Kidney (tissue), 14 donors: Measurements from ENCODE around the gene VPS35L. TPM values are rescaled to one million over a fixed set of nuclear protein-coding genes. Genes with fewer than 3 reads are reported as not detected.
A peak's percentile ranks its signal among the peaks of the same experiment; 100 is the strongest.

Experiments used
- DNase-seq, 5 donors: peaks; one replicate each; pipeline ENCODE4 v3.0.0-alpha.2; 2013 to 2020
- FAIRE-seq: peaks from 2 replicates; lab custom pipeline; 2012; peaks lifted over from hg19 to GRCh38; lab: Jason Lieb, UNC
- H3K27ac ChIP-seq, 2 donors: one replicate each; pipeline ENCODE4 v1.7.0; 2013; ENCODE audit warnings: low read depth in 2 of 2, low read length in 2 of 2, inconsistent platforms in 1 of 2
- H3K27me3 ChIP-seq: one replicate; pipeline ENCODE4 v1.7.1; 2013; ENCODE audit warnings: low read length, inconsistent platforms; ENCODE audit not compliant: control insufficient read depth, insufficient read depth
- H3K36me3 ChIP-seq, 3 donors: one replicate each; pipeline versions ENCODE4 v1.7.0 to v1.7.1; 2013; ENCODE audit warnings: low read length in 3 of 3, control low read depth in 1 of 3, inconsistent platforms in 1 of 3; ENCODE audit not compliant: insufficient read depth in 3 of 3, control insufficient read depth in 2 of 3
- H3K4me1 ChIP-seq, 3 donors: one replicate each; pipeline versions ENCODE4 v1.7.0 to v1.7.1; 2013; ENCODE audit warnings: low read length in 3 of 3, inconsistent platforms in 1 of 3, low read depth in 1 of 3; ENCODE audit not compliant: control insufficient read depth in 2 of 3, insufficient read depth in 2 of 3
- H3K4me3 ChIP-seq, 3 donors: one replicate each; pipeline versions ENCODE4 v1.7.0 to v1.8.1; 2013; ENCODE audit warnings: low read length in 3 of 3, control low read depth in 1 of 3, inconsistent platforms in 1 of 3
- H3K9ac ChIP-seq, 3 donors: one replicate each; pipeline versions ENCODE4 v1.7.0 to v1.7.1; 2013; ENCODE audit warnings: low read length in 3 of 3, control low read depth in 1 of 3, inconsistent platforms in 1 of 3
- H3K9me3 ChIP-seq, 3 donors: one replicate each; pipeline versions ENCODE4 v1.7.0 to v1.7.1; 2013; ENCODE audit warnings: low read length in 3 of 3, control low read depth in 1 of 3, inconsistent platforms in 1 of 3; ENCODE audit not compliant: control insufficient read depth in 2 of 3, insufficient read depth in 1 of 3
- intact Hi-C: fragments of 100-400 bp; cut with DNase I; formaldehyde crosslinking; loops from one replicate; pipeline ENCODE4 v1.11.1; 2022
- polyA plus RNA-seq: library from polyadenylated mRNA; stranded (reverse); fragments of 350-450 nt; fragmentation: Illumina TruSeq; extraction: RNeasy Lipid Tissue Mini Kit (QIAGEN cat#74804); gene quantifications from one replicate; pipeline ENCODE4 v1.2.3, GENCODE V29; 2014; ENCODE audit warnings: low read depth, low replicate concordance; ENCODE audit not compliant: insufficient read depth
- total RNA-seq: library from RNA; stranded (reverse); fragmentation: NEBNext Ultra II Directional; extraction: Animal tissue kit (Norgen Biotek cat#: 25700); gene quantifications from one replicate; pipeline ENCODE4 v1.2.1, GENCODE V29; 2021
- TF ChIP-seq, protein P1 (sequence below): IDR thresholded peaks from 3 replicates; pipeline ENCODE4 v1.5.1; 2012; ENCODE audit warnings: mild to moderate bottlenecking, moderate library complexity, borderline replicate concordance; ENCODE audit not compliant: insufficient read depth; ENCODE audit errors: extremely low read depth
- donor health status: control.
- donor health status: control.
- donor health status: control.
- donor health status: control.
- donor health status: control.
- donor health status: DM: yes; HTN: yes; CAD: no.
- donor health status: Normal renal cell carcinoma (clear cell type).

The VPS35L gene
- total and polyA plus RNA-seq, 2 donors from 2014 or later = 42.4 to 63.5 TPM

DNA sequence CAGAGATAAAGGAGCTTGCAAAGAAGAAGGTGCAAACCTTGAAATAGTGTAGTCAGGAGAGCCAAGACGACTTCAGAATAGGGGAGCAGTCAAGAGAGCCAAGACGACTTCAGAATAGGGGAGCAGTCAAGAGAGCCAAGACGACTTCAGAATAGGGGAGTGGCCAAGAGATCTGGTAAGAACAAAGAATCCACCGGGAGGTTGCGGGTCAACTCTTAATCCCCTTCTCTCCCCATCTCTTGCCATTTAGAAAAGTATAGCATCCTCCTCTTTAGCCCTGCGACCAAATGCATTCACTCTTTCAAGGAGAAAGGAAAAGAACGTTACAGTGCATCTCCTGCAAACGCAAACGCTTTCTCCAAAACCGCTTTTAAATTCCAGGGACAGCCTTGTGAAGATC, 161.8 kb downstream of the VPS35L start:
- Histone ChIP-seq H3K27me3 (no peaks in the 10 kb centered on the region), H3K27ac (peak overlapping the region; percentile 78 to 86), H3K9ac (peak overlapping the region; percentile 2 to 81 (median 59)), H3K4me3 (peak overlapping the region; percentile 92 to 95 (median 93)), H3K9me3 (no peaks in the 10 kb centered on the region), H3K4me1 (peaks cover 0 to 11% (median 0%) of the 10 kb centered on the region in 3 donors), H3K36me3 (peaks cover 0 to 3% (median 0%) of the 10 kb centered on the region in 3 donors)
- intact Hi-C loops = no loop called here
- peak in 1 of 5 donors; percentile 30 for DNase-seq
- FAIRE-seq = no peak
- TF ChIP-seq, protein P1, sequence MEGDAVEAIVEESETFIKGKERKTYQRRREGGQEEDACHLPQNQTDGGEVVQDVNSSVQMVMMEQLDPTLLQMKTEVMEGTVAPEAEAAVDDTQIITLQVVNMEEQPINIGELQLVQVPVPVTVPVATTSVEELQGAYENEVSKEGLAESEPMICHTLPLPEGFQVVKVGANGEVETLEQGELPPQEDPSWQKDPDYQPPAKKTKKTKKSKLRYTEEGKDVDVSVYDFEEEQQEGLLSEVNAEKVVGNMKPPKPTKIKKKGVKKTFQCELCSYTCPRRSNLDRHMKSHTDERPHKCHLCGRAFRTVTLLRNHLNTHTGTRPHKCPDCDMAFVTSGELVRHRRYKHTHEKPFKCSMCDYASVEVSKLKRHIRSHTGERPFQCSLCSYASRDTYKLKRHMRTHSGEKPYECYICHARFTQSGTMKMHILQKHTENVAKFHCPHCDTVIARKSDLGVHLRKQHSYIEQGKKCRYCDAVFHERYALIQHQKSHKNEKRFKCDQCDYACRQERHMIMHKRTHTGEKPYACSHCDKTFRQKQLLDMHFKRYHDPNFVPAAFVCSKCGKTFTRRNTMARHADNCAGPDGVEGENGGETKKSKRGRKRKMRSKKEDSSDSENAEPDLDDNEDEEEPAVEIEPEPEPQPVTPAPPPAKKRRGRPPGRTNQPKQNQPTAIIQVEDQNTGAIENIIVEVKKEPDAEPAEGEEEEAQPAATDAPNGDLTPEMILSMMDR = no peak

DNA sequence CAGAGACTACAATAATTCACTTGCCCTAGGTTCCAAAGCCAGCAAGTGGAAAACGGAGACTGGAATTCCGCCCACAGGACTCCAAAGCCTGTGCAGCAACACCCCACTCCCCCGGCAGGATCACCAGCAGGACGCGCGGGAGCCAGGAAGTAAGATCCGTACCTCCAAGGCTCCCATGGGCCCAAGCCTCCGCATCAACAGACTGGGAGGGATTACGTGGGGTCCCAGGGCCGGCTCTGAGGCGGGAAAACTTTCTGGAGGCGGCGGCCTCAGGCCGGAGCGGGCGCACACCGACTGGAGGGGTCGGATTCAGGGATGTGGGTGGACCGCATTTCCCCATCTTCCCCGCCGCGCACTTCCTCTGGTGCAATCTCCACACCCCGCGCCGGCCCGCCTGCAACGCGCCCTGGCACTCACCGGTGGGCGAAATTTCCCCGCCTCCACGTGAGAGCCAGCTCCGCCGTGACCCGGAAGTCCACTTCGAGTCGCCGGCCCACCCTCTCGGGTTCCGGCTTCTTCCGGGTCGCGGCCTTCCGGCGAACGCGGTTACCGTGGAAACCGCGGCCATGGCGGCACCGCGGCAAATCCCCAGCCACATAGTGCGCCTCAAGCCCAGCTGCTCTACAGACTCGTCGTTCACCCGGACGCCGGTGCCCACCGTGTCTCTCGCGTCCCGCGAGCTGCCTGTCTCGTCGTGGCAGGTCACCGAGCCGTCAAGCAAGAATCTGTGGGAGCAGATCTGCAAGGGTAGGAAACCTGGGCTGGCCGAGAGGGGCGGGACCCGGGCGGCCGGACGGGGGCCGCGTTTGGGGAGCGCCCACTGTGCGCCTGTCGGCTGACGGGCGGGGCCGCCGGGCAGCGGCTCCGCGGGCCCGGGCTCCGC, 162.5 kb downstream of the VPS35L start, which contains the start of the genes IQCK and KNOP1:
Gene IQCK (plus strand): TSS at position 531 of the 883 bp plus-strand sequence. CDS start 36 bp downstream, at position 567.
Gene KNOP1 (minus strand): TSS at position 487 of the 883 bp plus-strand sequence. CDS start 3,192 bp downstream, outside the sequence.
- DNase-seq (peak; percentile 91 to 97 (median 96)), FAIRE-seq (no peak)
- Histone ChIP-seq H3K27ac (peak within 1 kb of the TSS; percentile 78 to 86), H3K27me3 (no peaks in the 10 kb centered on the region), H3K4me3 (peak within 1 kb of the TSS; percentile 92 to 95 (median 93)), H3K9me3 (no peaks in the 10 kb centered on the region), H3K36me3 (peaks cover 0 to 3% (median 0%) of the 10 kb centered on the region in 3 donors), H3K9ac (peak within 1 kb of the TSS; percentile 13 to 85 (median 65)), H3K4me1 (peaks cover 0 to 11% (median 0%) of the 10 kb centered on the region in 3 donors)
- intact Hi-C loops = no loop called here
- TF ChIP-seq, protein P1 = no peak

DNA sequence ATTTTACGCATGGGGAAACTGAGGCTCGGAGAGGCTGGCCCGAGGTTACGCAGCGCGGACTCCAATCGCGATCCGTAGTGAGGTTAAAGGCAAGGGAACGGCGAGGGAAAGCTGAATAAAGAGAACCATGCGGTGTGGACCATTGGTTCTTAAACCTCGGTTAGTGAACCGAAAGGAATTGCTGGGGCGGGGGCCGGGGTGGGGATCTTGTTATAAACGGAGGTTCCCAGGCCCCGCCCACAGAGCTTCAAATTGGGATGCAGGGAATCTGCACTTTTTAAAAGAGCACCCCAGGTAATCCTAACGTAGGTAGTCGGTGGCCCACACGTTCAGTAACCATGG, 163.1 kb downstream of the VPS35L start:
- Histone ChIP-seq H3K27ac (peak overlapping the region; percentile 20 to 86), H3K27me3 (no peaks in the 10 kb centered on the region), H3K4me1 (peaks cover 0 to 11% (median 0%) of the 10 kb centered on the region in 3 donors), H3K9ac (peak overlapping the region; percentile 13 to 80 (median 65)), H3K36me3 (peaks cover 0 to 2% (median 0%) of the 10 kb centered on the region in 3 donors), H3K9me3 (no peaks in the 10 kb centered on the region), H3K4me3 (peak overlapping the region; percentile 92 to 95 (median 93))
- TF ChIP-seq, protein P1 = no peak
- FAIRE-seq (no peak), DNase-seq (peak in 3 of 5 donors; percentile 54 to 80 (median 65))
- intact Hi-C loops = no loop called here
